ENCODE measurements around the gene GPR107.

Gene GPR107

GRCh38 chr9:130185017-130185416, 131.3 kb downstream of the GPR107 start:
- no peak for DNase-seq (ENCODE audit: low spot score)

DNA sequence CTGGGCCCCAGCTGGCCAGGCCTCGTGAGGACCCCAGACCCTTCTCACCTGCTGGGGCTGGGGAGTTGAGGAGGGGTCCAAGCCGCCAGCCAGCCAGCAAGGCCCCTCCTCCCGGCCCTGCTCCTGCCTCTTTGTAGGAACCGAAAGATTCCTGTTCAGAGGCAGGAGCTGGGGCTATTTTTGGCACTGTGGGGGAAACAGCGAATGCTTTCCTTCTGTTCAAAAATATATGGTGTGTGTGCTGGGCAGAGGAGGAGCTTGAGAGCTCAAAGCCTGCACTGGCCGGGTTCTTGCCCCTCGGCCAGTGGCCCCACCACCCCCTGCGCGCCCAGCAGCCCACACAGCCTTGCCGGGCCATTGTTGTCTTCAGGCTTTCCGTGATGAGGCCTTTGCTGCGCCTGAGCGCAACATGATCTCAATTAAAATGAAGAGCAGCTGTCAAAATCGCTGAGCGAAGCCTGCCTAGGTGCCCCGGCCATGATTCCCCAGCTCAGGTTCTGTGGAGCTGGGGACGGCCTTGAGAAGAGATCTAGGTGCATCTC, 131.9 kb downstream of the GPR107 start:
- no peak for DNase-seq (ENCODE audit: low spot score)

GRCh38 chr9:130186051-130186450, 132.3 kb downstream of the GPR107 start:
- no peak for DNase-seq (ENCODE audit: low spot score)

- DNase-seq (ENCODE audit: low spot score) = no peak
These were observed 133.3 kb downstream of the GPR107 start for GRCh38 chr9:130186839-130187522.

DNA sequence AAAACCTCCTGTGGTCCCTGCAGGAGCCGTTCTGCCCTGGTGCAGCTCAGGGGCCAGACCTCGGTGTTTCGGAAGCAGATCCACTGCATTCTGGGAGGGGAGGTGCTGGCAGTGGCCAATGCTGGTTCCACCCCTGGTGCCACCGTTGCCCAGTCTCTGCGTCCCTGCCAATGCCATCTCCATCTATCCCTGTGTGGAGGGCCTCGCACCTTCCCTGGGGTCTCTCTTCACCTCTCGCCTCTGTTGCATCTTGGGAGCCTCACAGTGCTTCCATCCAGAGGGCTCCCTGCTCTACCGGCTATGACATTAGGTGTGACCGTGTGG, 133.8 kb downstream of the GPR107 start:
- no peak for DNase-seq (ENCODE audit: low spot score)

DNA sequence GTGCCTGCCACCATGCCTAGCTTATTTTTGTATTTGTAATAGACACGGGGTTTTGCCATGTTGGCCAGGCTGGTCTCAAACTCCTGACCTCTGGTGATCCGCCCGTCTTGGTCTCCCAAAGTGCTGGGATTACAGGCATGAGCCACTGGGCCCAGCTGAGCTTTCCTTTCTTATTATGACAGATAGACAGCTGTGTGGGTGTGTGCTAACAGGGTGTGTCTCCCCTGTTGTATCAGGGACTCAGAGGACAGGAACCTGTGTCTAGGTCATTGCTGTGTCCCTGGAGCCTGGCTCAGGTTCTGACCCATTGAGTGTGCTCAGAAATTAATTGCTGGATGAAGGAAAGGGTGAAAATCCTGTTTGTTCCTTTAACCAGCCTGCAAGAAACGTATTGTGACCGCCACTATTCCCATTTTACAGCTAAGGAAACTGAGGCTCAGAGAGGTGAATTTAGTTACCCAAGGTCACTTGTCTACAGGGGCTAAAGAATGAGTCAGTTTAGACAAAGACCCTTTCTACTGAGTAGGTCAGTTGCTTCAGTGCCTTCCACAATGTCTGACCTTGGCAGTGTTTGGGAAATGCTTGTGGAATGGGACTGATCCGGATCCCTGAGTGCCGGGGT, 135.3 kb downstream of the GPR107 start:
- DNase-seq (ENCODE audit: low spot score) = no peak

Measured in CD4-positive, alpha-beta T cell treated with Interleukin-2 at 100 ng/mL for 4 hours (primary cell).